HG03342 (cell line): ENCODE measurements around the gene PDE4D.

Experiments used
- ATAC-seq: cut with Tn5 transposase; IDR thresholded peaks from one replicate; pipeline ENCODE4 v1.9.1; 2021; ENCODE audit warnings: mild to moderate bottlenecking, moderate library complexity; ENCODE audit not compliant: unreplicated experiment

The PDE4D gene

DNA sequence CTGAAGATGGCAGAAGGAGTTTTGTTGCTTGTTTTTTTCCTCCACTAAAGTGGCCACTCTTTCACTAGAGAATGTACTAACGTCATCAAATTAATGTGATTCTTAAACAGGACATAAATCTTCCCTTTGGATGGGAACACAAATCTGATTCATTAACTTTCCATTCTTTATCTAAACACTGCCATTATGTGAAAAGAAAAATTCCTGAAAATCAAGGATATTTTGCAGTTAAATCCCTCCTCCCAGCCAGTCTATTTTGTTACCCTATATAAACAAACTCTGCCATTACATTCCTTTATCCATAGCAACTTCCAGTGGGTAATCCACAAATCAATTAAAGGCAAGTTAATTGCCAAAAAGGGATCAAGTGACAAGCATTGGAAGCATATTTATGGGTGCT lies 546.5 kb downstream of the PDE4D start:
- no peak for ATAC-seq

DNA sequence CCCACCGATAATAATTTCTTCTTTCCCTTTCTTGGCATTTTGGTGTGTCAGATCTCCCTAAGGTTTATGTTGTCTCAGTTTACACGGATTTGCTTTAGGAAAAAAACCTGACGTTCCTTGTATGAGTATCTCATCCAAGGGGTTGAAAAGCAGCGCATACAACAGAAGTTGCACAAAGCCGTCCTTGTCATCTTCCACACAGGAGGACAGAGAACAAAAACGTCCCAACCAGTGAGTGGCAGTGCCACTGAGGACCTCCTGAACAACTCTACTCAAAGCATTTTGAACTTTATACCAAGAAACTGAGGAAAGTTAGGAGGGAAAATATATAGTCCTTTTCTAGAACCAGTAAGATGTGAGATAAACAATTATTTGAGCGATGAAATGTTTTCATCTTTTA lies 547.0 kb downstream of the PDE4D start:
- ATAC-seq, result no peak

GRCh38 chr5:59342181-59342580 lies 551.3 kb downstream of the PDE4D start:
- no peak for ATAC-seq

- ATAC-seq, result no peak
These were observed 551.8 kb downstream of the PDE4D start for GRCh38 chr5:59341760-59342159.

GRCh38 chr5:59341155-59341554 lies 552.4 kb downstream of the PDE4D start:
- no peak for ATAC-seq

- no peak for ATAC-seq
These were observed 552.9 kb downstream of the PDE4D start for GRCh38 chr5:59340637-59341036.

- ATAC-seq, result no peak
These were observed 556.3 kb downstream of the PDE4D start for GRCh38 chr5:59337240-59337639.

GRCh38 chr5:59335544-59335943 lies 558.0 kb downstream of the PDE4D start:
- ATAC-seq, result no peak

DNA sequence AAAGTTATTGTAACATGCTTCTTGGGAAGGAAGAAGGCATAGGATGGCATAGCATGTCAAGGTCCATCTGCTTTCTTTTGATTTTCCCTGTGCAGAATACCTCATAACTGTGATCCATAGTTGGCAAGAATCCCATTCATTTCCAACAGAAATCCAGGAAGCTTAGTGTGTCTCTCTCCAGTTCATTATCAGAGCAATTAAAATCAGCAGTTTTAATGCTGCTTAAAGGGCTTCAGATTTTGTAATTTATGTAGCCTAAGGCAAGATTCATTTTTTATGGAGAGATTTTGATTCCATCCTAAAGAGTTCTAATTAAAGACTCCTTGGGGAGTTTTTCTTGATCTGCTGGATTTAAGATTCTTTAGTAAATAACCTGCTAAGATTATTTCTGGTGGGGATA lies 560.1 kb downstream of the PDE4D start:
- no peak for ATAC-seq

- no peak for ATAC-seq
These were observed 561.1 kb downstream of the PDE4D start for GRCh38 chr5:59332236-59332973.

- ATAC-seq, result no peak
These were observed 562.8 kb downstream of the PDE4D start for GRCh38 chr5:59330680-59331079.

GRCh38 chr5:59328709-59329296 lies 564.7 kb downstream of the PDE4D start:
- no peak for ATAC-seq

- ATAC-seq, result no peak
These were observed 566.1 kb downstream of the PDE4D start for GRCh38 chr5:59327191-59327980.

DNA sequence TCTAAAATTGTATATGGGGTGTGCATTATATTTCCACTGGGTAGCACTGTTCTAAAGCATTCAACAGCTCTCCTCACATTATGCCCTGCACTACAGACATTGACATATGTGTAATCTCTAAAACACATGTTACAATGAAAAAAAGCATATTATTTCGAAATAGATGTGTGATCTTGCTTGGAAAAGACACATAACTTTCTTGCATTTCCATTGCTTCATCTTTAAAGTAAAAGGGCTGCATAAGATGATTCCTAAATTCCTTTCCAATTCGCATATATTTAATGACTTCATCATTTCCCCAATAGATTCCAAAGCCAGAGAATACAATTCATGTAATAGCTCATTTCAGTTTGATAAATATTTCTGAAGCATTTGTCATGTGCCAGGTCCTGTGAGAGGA lies 566.9 kb downstream of the PDE4D start:
- no peak for ATAC-seq

DNA sequence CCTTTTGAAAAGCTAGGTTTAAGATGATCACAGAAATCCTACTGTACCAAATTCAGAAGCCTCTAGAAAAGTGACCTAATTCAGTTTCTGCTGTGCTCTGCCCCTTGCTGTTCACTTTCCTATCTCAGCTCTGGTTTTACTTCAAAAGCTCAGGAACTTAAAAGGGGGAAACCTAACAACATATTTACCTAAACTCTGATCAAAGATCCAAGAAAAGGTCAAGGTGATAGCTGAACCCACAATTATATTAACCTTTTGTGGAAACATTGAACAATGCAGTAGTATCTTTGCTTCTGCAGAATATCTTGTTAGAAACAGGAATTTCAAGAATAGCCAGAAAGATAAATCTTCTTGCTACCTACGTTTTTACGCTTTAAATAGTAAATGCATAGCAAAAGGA lies 568.5 kb downstream of the PDE4D start:
- ATAC-seq, result no peak

- no peak for ATAC-seq
These were observed 570.6 kb downstream of the PDE4D start for GRCh38 chr5:59322894-59323293.

DNA sequence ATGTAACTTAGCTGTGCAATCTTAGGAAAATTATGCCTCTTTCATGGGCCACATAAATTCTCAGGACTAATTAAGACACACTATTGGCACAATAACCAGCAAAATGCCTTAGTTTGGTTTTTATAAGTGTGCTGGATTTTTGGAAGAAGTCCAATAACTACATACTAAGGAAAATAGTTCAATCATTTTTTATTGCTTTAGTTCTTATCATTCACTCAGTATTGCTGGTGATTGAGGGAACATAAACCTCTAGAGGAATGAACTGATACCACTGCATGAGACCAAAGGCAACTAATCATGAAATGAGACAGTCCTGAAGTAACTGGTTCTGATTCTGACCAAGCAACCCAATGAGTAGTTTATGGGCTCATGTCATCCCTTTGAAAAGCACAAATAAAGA lies 571.5 kb downstream of the PDE4D start:
- no peak for ATAC-seq

GRCh38 chr5:59321642-59322041 lies 571.9 kb downstream of the PDE4D start:
- no peak for ATAC-seq

- ATAC-seq, result no peak
These were observed 573.1 kb downstream of the PDE4D start for GRCh38 chr5:59320420-59320819.

DNA sequence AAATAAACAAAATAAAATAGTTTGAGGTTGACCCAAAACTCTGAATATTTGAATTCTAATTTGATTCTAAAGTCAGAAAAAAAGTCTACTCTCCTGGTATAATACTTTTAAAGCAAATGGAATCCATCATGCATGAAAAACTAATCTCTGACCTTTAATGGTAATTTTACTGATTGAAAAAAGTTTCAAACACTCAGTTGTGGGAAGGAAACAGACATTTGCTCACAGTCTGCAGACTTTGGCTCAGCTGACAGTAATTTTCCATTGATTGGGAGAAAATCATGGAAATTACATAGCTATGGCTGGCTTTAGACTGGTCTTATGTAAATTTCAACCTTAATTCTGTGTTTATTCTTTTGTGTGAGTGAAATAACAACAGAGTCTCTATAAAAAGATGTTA lies 574.3 kb downstream of the PDE4D start:
- no peak for ATAC-seq

- ATAC-seq, result no peak
These were observed 575.7 kb downstream of the PDE4D start for GRCh38 chr5:59317774-59318205.
